Central memory CD4-positive, alpha-beta T cell (primary cell): Measurements from ENCODE around the gene CLK4.

Source experiments
- DNase-seq: peaks from one replicate; pipeline ENCODE4 v3.0.0; 2022
- total RNA-seq, 3 experiments: gene quantifications; one replicate each; lab custom pipeline; 2026; lab: John Stamatoyannopoulos, UW

CLK4 gene
- total RNA-seq, result 29.4 to 97.0 (median 95.0) reads per million in 3 experiments

GRCh38 chr5:178626484-178627258, at the start of gene CLK4:
CLK4 (minus strand) TSS chr5:178627050; CDS start chr5:178623416, 3,634 bp downstream.
- peak; percentile 96 for DNase-seq

DNA sequence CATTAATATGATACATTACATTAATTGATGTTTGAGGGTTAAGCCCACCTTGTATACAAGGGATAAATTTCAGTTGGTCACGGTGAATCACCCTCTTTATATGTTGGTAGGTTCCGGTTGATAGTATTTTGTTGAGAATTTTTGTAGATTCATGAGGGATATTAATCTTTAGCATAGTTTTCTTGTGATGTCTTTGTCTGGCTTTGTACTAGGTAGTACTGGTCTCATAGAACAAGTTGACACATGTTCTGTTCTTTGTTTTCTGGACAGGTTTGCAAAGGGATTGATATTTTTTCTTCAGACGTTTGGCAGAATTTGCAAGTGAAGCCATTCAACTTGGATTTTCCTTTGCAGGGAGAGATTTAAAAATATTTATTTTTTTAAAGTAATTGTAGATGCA, 49.1 kb upstream of the CLK4 start:
- DNase-seq, result no peak

DNA sequence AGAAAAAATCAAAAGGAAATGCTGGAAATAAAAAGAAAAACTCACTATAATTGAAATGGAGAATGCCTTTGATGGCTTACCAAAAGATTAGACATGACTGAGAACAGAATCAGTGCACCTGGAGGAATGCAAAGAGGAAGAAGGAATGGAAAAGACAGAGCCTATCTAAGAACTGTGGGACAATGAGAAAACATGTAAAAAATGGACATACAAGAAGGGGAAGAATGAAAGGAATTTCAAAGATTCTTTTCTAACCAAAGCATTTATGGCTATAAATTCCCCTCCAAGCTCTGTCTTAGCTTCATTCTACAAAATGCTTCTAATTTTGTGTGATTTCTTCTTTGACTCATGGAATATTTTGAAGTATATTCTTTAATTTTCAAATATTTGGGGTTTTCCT, 47.5 kb upstream of the CLK4 start:
- no peak for DNase-seq

DNA sequence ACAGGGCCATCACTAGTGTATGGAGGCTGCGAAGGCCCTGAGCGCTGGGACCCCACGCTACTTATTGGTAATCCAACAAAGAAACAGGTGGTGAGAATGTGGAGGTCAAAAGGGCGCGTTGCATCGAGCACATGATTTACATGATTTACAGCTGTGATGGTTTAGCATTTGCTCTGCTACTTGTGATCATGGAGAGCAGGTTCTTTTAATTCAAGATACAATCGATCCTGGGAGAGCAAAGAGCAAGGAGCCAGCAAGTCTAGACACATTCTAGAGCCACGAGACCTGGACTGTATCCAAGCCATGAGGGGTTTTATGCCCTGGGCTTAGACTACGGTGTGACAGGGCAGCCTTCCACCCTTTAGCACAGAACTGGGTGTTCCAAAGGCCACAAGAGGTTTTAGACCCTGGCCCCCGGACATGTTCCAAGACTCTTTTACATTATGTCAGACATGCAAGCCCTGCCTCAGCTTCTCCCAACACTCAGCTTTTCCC, 47.0 kb upstream of the CLK4 start:
- no peak for DNase-seq

- DNase-seq, result no peak
These were observed 45.8 kb upstream of the CLK4 start for GRCh38 chr5:178672630-178673029.

- DNase-seq, result no peak
These were observed 44.8 kb upstream of the CLK4 start for GRCh38 chr5:178671602-178672144.

DNA sequence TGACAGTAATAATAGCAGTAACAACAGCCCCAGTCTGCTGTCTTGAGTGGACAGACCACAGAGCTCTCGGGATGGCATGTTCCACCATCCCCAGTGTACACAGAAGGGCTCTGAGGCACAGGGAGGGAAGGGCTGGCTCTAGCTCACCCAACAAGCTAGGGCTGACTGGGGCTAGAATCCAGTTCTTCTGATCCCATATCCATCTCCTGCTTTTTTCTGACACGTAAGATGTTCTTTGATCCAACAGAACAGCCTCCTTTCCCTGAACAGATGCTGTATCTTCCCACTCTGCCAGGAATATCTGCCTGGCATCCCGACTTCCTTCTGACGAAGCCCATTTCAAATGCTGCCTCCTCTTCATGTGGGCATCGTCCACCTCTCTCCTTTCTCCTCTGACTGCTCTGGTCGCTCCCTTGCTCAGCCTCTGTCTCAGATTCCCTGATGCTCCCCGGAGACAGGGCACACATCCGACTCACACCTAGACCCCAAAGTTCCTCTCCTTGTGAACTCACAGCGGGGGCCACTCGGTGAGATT, 43.6 kb upstream of the CLK4 start:
- no peak for DNase-seq

- DNase-seq, result no peak
These were observed 41.7 kb upstream of the CLK4 start for GRCh38 chr5:178668579-178668978.

DNA sequence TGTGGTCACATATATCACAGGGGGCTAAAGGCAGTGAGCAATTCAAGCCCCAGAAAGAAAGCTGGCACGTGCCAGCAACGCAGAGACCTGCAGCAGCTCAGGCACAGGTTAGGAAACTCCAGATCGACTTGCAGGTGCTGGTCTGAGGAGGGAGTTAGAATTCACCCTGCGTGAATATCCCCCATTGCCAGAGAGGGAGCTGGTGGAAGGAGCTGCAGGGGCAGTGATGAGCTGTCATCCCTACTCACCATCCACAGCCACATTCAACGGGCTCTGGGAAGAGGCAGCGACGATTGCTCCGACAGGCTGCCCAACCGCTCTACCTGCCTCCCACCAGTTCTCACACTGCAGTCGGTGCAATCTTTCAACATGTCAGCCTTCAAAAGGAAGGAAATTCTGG, 40.8 kb upstream of the CLK4 start:
- DNase-seq, result no peak

DNA sequence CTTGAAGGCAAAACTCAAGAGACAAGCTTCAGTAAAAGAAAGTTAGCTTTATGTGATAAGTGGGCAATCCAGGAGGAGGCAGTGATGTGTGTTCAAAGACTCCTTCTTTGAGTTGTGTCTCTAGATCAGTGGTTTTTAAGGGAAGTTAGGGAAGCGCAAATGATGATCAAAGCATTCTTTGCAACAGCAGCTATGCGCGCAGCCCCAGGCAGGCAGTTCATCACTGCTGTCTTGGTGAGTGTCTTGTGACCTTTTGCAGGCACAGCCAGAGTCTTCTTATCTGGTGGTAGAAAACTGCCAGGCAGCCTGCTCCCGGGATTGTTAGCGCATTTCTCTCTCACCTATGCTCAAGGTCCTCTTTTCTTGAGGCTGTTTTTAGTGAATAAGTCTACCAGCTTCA, 40.3 kb upstream of the CLK4 start:
- no peak for DNase-seq

DNA sequence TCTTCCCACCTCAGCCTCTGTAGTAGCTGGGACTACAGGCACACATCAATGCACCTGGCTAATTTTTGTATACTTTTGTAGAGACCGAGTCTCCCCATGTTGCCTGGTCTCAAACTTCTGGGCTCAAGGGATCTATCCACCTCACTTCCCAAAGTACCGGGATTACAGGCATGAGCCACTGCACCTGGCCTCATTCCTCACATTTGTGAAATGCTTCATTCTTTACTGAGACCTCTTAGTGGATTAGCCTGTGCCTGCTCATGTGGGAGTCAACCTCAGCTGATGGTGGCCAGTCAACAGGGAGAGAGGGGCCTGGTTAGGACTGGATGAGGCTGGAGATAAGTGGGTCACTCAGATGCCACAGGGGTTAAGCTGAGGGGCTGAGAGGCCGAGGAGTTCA, 37.3 kb upstream of the CLK4 start:
- DNase-seq, result no peak

GRCh38 chr5:178662541-178662860, 35.7 kb upstream of the CLK4 start:
- no peak for DNase-seq

- DNase-seq, result no peak
These were observed 35.1 kb upstream of the CLK4 start for GRCh38 chr5:178661836-178662540.

- DNase-seq, result no peak
These were observed 24.4 kb upstream of the CLK4 start for GRCh38 chr5:178651046-178651810.

- no peak for DNase-seq
These were observed 23.4 kb upstream of the CLK4 start for GRCh38 chr5:178650214-178650613.

DNA sequence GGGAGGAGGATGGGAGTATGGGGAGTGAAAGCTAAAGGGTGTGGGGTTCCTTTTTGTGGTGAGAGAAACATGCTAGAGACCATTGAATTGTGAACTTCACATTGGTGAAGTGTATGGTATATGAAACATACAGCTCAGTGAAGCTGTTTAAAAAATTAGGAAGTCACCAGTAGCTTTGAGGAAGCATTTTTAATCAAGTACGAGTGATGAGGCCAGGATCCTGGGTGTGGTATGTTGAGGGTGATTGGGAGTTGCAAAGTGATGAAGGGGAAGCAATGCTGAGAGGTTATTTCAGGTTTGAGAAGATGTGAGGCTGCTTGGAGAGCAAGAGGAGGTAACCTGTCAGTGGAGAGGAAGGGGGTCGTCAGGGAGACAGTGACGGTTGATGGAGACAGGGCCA, 22.7 kb upstream of the CLK4 start:
- DNase-seq, result no peak

DNA sequence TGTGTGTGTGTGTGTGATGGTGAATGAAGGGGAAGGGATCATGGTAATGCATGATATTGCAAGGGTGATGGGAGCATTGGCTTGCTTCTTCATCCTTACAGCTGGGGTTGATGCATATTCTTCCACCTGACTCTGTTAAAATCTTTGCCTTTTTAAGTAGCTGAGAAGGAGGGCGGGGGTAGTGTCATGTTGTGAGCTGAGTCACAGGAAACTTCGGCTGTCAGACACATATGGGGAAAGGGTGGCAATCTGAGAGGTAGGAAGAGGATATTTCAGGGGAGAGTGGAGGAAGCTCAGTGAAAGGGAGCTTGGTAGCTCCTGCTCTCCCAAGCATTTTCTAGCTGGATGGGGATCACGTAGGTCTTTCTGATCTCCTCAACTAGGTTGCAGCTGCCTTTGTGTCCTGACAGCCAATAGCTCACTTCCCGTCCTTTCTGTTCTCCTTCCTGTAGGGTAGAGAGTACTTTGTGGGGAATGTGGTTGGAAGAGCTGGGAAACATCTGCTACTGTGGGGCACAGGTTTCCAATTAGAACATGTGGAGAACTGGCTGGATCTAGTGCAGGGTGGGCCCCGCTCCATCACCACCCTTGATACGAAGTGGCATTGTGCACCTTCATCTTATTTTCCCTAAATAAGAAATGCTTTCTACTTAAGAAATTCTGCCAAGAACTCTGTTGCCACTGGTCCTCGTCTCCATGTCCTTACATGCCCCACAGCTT, 18.1 kb upstream of the CLK4 start:
- DNase-seq, result no peak

- no peak for DNase-seq
These were observed 15.6 kb upstream of the CLK4 start for GRCh38 chr5:178642351-178642909.

DNA sequence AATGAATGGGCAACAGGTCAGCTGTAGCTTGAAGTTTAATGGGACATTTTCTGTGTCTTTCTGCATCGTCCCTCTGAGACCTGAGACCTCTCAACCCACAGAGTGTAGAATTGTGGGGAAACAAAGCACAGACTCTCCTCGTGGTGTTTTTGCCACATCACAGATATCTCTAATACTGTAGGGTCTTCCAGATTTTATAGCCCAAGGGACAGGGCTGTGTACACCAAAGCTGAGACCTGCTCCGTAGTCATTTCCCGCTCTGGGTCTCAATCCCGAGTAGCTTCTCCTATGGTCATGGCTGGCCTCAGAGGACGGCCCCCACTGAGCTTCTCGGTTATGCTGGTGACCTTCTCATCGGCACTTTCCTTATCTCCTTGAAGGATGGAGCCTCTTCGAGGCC, 14.9 kb upstream of the CLK4 start:
- no peak for DNase-seq

- no peak for DNase-seq
These were observed 13.6 kb upstream of the CLK4 start for GRCh38 chr5:178640331-178641045.

GRCh38 chr5:178637356-178638074, 10.7 kb upstream of the CLK4 start:
- no peak for DNase-seq
